ENCODE results near the gene MNDA. TPM values are rescaled to one million over a fixed set of nuclear protein-coding genes. Genes with fewer than 3 reads are reported as not detected.

Gene MNDA
- total and polyA plus RNA-seq, 10 of the 15 experiments (the other 5 are each of a cell fraction or from before 2014, with no cell fraction given): 20.1 to 91.8 (median 38.0) TPM

DNA sequence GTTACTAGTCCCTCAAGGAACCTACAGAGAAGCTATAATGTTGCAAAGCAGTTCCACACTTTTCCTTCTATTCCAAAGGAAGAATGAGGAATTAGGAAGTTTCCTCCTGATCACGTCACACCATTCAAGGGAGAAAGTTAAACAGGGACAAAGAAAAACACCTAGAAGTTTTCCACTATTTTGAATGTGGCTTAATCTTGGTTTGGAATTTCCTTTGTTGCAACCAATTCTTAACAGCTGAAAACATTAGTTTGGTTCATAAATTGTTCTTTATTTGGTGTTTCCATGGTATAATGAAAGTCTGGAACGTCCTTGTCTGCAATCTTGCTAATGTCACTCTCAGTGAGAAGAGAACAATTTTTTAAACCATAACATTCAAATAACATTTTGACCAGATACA lies 8.4 kb downstream of the MNDA start:
- Histone ChIP-seq H3K27me3 (replicated peaks in 1 of 2; ENCODE audit: control insufficient read depth in 2 of 2, insufficient read depth in 2 of 2, low read length in 1 of 2) (no peaks in the 10 kb centered on the region), H3K9ac (ENCODE audit: control insufficient read depth, insufficient read depth, low read length) (no peak overlapping the region), H2AFZ (ENCODE audit: control insufficient read depth, low read depth, low read length) (no peak overlapping the region), H3K79me2 (ENCODE audit: control insufficient read depth, insufficient read depth, low read length) (peaks cover 16% of the 10 kb centered on the region), H3K4me1 (ENCODE audit: control insufficient read depth, insufficient read depth, low read length) (no peaks in the 10 kb centered on the region), H3K27ac (ENCODE audit: control insufficient read depth, insufficient read depth) (no peak overlapping the region), H3K9me3 (replicated peaks; ENCODE audit: control insufficient read depth, insufficient read depth, low read length) (peaks cover 3% of the 10 kb centered on the region; the same call in 2 of the 3 replicates), H4K20me1 (ENCODE audit: control insufficient read depth, insufficient read depth) (no peaks in the 10 kb centered on the region), H3K36me3 (ENCODE audit: control insufficient read depth in 2 of 2, insufficient read depth in 2 of 2, low read length in 1 of 2) (peaks cover 0 to 2% of the 10 kb centered on the region in 2 experiments; a peak in 1 of 4 replicates), H3K4me2 (ENCODE audit: control insufficient read depth, insufficient read depth) (no peak overlapping the region), H3K4me3 (no peak overlapping the region)
- FAIRE-seq (no peak), ATAC-seq (no peak), DNase-seq (ENCODE audit: low read depth, low spot score) (no peak)
- ChIA-PET SMC1A (ENCODE audit: uncharacterized antibody, unreplicated experiment) (interaction anchor here (1.0 to 1.3 kb wide), 2 partner anchors 9 to 232 kb away, joined by 3 to 6 read pairs; partner anchors contain the start of gene MNDA), POLR2A (no interaction called here), CTCF (no interaction called here), RAD21 (ENCODE audit: unreplicated experiment) (no interaction called here)
- intact Hi-C loops (cut with micrococcal nuclease; ENCODE audit: unreplicated experiment): no loop called here
- in situ Hi-C loops (cut with MboI): no loop called here
- TF ChIP-seq CHD4 (IDR thresholded peaks at IDR 0.05): no peak
- TF ChIP-seq, protein P1, sequence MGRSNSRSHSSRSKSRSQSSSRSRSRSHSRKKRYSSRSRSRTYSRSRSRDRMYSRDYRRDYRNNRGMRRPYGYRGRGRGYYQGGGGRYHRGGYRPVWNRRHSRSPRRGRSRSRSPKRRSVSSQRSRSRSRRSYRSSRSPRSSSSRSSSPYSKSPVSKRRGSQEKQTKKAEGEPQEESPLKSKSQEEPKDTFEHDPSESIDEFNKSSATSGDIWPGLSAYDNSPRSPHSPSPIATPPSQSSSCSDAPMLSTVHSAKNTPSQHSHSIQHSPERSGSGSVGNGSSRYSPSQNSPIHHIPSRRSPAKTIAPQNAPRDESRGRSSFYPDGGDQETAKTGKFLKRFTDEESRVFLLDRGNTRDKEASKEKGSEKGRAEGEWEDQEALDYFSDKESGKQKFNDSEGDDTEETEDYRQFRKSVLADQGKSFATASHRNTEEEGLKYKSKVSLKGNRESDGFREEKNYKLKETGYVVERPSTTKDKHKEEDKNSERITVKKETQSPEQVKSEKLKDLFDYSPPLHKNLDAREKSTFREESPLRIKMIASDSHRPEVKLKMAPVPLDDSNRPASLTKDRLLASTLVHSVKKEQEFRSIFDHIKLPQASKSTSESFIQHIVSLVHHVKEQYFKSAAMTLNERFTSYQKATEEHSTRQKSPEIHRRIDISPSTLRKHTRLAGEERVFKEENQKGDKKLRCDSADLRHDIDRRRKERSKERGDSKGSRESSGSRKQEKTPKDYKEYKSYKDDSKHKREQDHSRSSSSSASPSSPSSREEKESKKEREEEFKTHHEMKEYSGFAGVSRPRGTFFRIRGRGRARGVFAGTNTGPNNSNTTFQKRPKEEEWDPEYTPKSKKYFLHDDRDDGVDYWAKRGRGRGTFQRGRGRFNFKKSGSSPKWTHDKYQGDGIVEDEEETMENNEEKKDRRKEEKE (IDR thresholded peaks at IDR 0.05): no peak
- TF ChIP-seq PML (IDR thresholded peaks at IDR 0.05; ENCODE audit: low read length): no peak
- TF ChIP-seq HCFC1 (IDR thresholded peaks at IDR 0.05; ENCODE audit: low read length): no peak
- TF ChIP-seq, protein P2, sequence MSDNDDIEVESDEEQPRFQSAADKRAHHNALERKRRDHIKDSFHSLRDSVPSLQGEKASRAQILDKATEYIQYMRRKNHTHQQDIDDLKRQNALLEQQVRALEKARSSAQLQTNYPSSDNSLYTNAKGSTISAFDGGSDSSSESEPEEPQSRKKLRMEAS (IDR thresholded peaks at IDR 0.05; ENCODE audit: low read depth, low read length): no peak
- no peak for TF ChIP-seq CHD1 (IDR thresholded peaks at IDR 0.05; ENCODE audit: low read depth, low read length)
- no TSS peak for BruUV-seq (replicated peaks)
- WGBS (ENCODE audit: insufficient coverage, insufficient replicate concordance, low lambda C conversion rate, missing lambda C conversion rate): 64% methylated on average over 2 of the region's 2 CpGs
